Neural cell (in vitro differentiated cells): ENCODE data around the gene RAPGEF4. TPM values are rescaled to one million over a fixed set of nuclear protein-coding genes. Genes with fewer than 3 reads are reported as not detected.

ENCODE experiments used
- H2AFZ ChIP-seq: fragments of 200-600, 300-800 bp; sonication (generic), shearing (Covaris generic); 2 replicates; pipeline ENCODE4 v1.6.0; 2014; ENCODE audit warnings: low read depth, mild to moderate bottlenecking, antibody characterized with exemption, low read length, moderate library complexity
- H3F3A ChIP-seq: fragments of 200-600 bp; shearing (Covaris generic); 2 replicates; pipeline ENCODE4 v1.6.1; 2016; ENCODE audit warnings: mild to moderate bottlenecking, moderate library complexity, mixed read lengths, antibody characterized with exemption, low read length; ENCODE audit not compliant: insufficient read depth, poor library complexity, severe bottlenecking
- H3K27ac ChIP-seq: fragments of 200-600, 300-800 bp; sonication (generic), shearing (Covaris generic); 2 replicates; pipeline ENCODE4 v1.5.1; 2014; ENCODE audit warnings: mild to moderate bottlenecking, low read length, moderate library complexity
- H3K27me3 ChIP-seq: fragments of 300-800, 200-600 bp; sonication (generic), shearing (Covaris generic); 2 replicates; pipeline ENCODE4 v1.6.0; 2014; ENCODE audit warnings: mild to moderate bottlenecking, low read depth, low read length, moderate library complexity; ENCODE audit not compliant: insufficient read depth
- H3K36me3 ChIP-seq: fragments of 300-800, 200-600 bp; sonication (generic), shearing (Covaris generic); 2 replicates; pipeline ENCODE4 v1.5.1; 2014; ENCODE audit warnings: mild to moderate bottlenecking, antibody characterized with exemption, low read length, moderate library complexity; ENCODE audit not compliant: insufficient read depth
- H3K4me2 ChIP-seq: fragments of 300-800, 200-600 bp; sonication (generic), shearing (Covaris generic); 2 replicates; pipeline ENCODE4 v1.6.0; 2014; ENCODE audit warnings: mild to moderate bottlenecking, low read length
- H3K4me3 ChIP-seq: fragments of 300-800, 200-600 bp; sonication (generic), shearing (Covaris generic); 2 replicates; pipeline ENCODE4 v1.5.1; 2014; ENCODE audit warnings: mild to moderate bottlenecking, low read length, moderate library complexity
- H3K79me2 ChIP-seq: fragments of 200-600 bp; shearing (Covaris generic); replicated peaks from 2 replicates; pipeline ENCODE4 v1.6.0; 2014; ENCODE audit warnings: mild to moderate bottlenecking, low read length, moderate library complexity; ENCODE audit not compliant: insufficient read depth
- H3K9ac ChIP-seq: fragments of 300-800, 200-600 bp; sonication (generic), shearing (Covaris generic); 2 replicates; pipeline ENCODE4 v1.6.1; 2016; ENCODE audit warnings: mild to moderate bottlenecking, low read length, mixed read lengths
- H3K9me2 ChIP-seq: fragments of 200-600 bp; shearing (Covaris generic); 2 replicates; pipeline ENCODE4 v1.6.1; 2016; ENCODE audit warnings: mild to moderate bottlenecking, low read length, mixed read lengths; ENCODE audit not compliant: insufficient read depth
- H3K9me3 ChIP-seq: fragments of 200-600, 300-800 bp; sonication (generic), shearing (Covaris generic); 2 replicates; pipeline ENCODE4 v1.6.1; 2016; ENCODE audit warnings: mild to moderate bottlenecking, mixed run types, low read length, moderate library complexity, mixed read lengths
- H4K20me1 ChIP-seq: fragments of 200-600 bp; shearing (Covaris generic); 2 replicates; pipeline ENCODE4 v1.6.1; 2016; ENCODE audit warnings: mild to moderate bottlenecking, mixed run types; ENCODE audit not compliant: insufficient read depth
- CTCF ChIP-seq: fragments of 450-650 bp; IDR thresholded peaks from 2 replicates; pipeline ENCODE4 v1.5.1; 2014; ENCODE audit warnings: antibody characterized with exemption, mild to moderate bottlenecking, moderate library complexity; ENCODE audit not compliant: poor library complexity, severe bottlenecking
- EP300 ChIP-seq: fragments of 450-650 bp; conservative IDR thresholded peaks from 2 replicates; pipeline ENCODE4 v1.6.1; 2014; ENCODE audit warnings: antibody characterized with exemption, mild to moderate bottlenecking, moderate library complexity; ENCODE audit not compliant: poor library complexity, severe bottlenecking
- EZH2 ChIP-seq: fragments of 200-600, 300-800 bp; shearing (Covaris generic), sonication (generic); IDR thresholded peaks from 2 replicates; pipeline ENCODE4 v1.6.1; 2014; ENCODE audit warnings: antibody characterized with exemption, low read length, borderline replicate concordance, mild to moderate bottlenecking; ENCODE audit not compliant: insufficient read depth, poor library complexity, severe bottlenecking
- MXI1 ChIP-seq: fragments of 450-650 bp; conservative IDR thresholded peaks from 2 replicates; pipeline ENCODE4 v1.6.1; 2014; ENCODE audit warnings: antibody characterized with exemption, mild to moderate bottlenecking; ENCODE audit not compliant: poor library complexity, severe bottlenecking
- POLR2AphosphoS5 ChIP-seq: IDR thresholded peaks from 2 replicates; pipeline ENCODE4 v1.6.1; 2012
- RAD21 ChIP-seq: fragments of 450-650 bp; conservative IDR thresholded peaks from 2 replicates; pipeline ENCODE4 v1.6.1; 2014; ENCODE audit warnings: antibody characterized with exemption, mild to moderate bottlenecking, moderate library complexity
- REST ChIP-seq: IDR thresholded peaks from 2 replicates; pipeline ENCODE4 v1.6.1; 2012; ENCODE audit warnings: borderline replicate concordance
- SMC3 ChIP-seq: fragments of 450-650 bp; conservative IDR thresholded peaks from 2 replicates; pipeline ENCODE4 v1.6.1; 2014; ENCODE audit warnings: antibody characterized with exemption, mild to moderate bottlenecking, moderate library complexity; ENCODE audit not compliant: poor library complexity
- TAF1 ChIP-seq: IDR thresholded peaks from 2 replicates; pipeline ENCODE4 v1.6.1; 2012; ENCODE audit warnings: low read depth
- polyA plus RNA-seq: library from polyadenylated mRNA; depleted of rRNA; stranded (reverse); fragments of >200 nt; gene quantifications from 2 replicates; pipeline ENCODE4 v1.2.3, GENCODE V29; 2014

Gene RAPGEF4
- polyA plus RNA-seq, 1 donor from 2014 or later: 10.4 TPM

GRCh38 chr2:172749388-172749787, 13.7 kb downstream of the RAPGEF4 start:
- H3K79me2 ChIP-seq: no peaks in the 10 kb centered on the region
- H3K27me3 ChIP-seq: no peaks in the 10 kb centered on the region
- H3K9ac ChIP-seq: no peak overlapping the region
- no peaks in the 10 kb centered on the region for H3F3A ChIP-seq
- H3K9me3 ChIP-seq: no peaks in the 10 kb centered on the region
- H4K20me1 ChIP-seq: no peaks in the 10 kb centered on the region
- H3K9me2 ChIP-seq: no peaks in the 10 kb centered on the region
- no peaks in the 10 kb centered on the region for H3K36me3 ChIP-seq
- no peak overlapping the region for H3K4me2 ChIP-seq
- no peak overlapping the region for H2AFZ ChIP-seq
- H3K4me3 ChIP-seq: no peak overlapping the region
- H3K27ac ChIP-seq: no peak overlapping the region
- no peak for TF ChIP-seq MXI1
- TF ChIP-seq REST: no peak
- TF ChIP-seq EP300: no peak
- no peak for TF ChIP-seq CTCF
- TF ChIP-seq SMC3: no peak
- no peak for TF ChIP-seq RAD21
- no peak for TF ChIP-seq EZH2
- no peak for TF ChIP-seq TAF1
- no peak for TF ChIP-seq POLR2AphosphoS5

GRCh38 chr2:172751564-172751963, 15.9 kb downstream of the RAPGEF4 start:
- no peak overlapping the region for H3K4me2 ChIP-seq
- H3K27ac ChIP-seq: no peak overlapping the region
- H3K9ac ChIP-seq: no peak overlapping the region
- H3K9me2 ChIP-seq: no peaks in the 10 kb centered on the region
- no peaks in the 10 kb centered on the region for H3F3A ChIP-seq
- no peak overlapping the region for H3K4me3 ChIP-seq
- H3K9me3 ChIP-seq: no peaks in the 10 kb centered on the region
- no peaks in the 10 kb centered on the region for H3K36me3 ChIP-seq
- H3K79me2 ChIP-seq: no peaks in the 10 kb centered on the region
- H4K20me1 ChIP-seq: no peaks in the 10 kb centered on the region
- H3K27me3 ChIP-seq: no peaks in the 10 kb centered on the region
- H2AFZ ChIP-seq: no peak overlapping the region
- TF ChIP-seq CTCF (no peak), SMC3 (no peak), TAF1 (no peak), EP300 (no peak), REST (no peak), RAD21 (no peak), MXI1 (no peak), POLR2AphosphoS5 (no peak), EZH2 (no peak)
